NCI-H187 (cell line): ENCODE data around the gene POLR1A.

Source experiments
- DNase-seq, 2 experiments: peaks; one replicate each; lab custom pipeline; 2025; lab: John Stamatoyannopoulos, UW

Gene POLR1A

GRCh38 chr2:85978883-85979780 is 126.6 kb downstream of the POLR1A start:
- DNase-seq = no peak

- no peak for DNase-seq
Measured at GRCh38 chr2:85976106-85976920, 129.4 kb downstream of the POLR1A start.

- no peak for DNase-seq
Measured at GRCh38 chr2:85975581-85975980, 130.1 kb downstream of the POLR1A start.

GRCh38 chr2:85974390-85974789 is 131.3 kb downstream of the POLR1A start:
- DNase-seq = no peak

- no peak for DNase-seq
Measured at GRCh38 chr2:85972355-85972754, 133.3 kb downstream of the POLR1A start.

GRCh38 chr2:85971366-85971765 is 134.3 kb downstream of the POLR1A start:
- DNase-seq = no peak
